Measurements from ENCODE around the gene ACSL1. TPM values are rescaled to one million over a fixed set of nuclear protein-coding genes. Genes with fewer than 3 reads are reported as not detected.

The ACSL1 gene
- total and polyA plus RNA-seq, 12 donors, result 127 to 526 (median 239) TPM

DNA sequence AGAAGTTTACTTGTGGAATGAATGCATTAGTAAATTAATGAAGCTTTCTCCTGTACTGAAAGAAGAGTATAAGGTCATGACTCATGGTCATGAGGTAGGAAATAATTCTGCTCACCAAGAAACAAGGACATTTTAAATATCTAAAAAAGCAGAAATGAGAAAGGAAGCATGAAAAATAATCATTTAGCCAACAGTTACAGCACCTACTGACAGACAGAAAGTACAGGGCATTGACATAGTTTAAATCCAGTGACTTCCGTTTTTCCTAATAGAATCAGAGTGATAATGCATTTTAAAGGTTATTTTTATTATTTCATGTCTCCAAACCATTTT lies 30.5 kb upstream of the ACSL1 start:
- Histone ChIP-seq H3K4me3 (no peak overlapping the region), H3K9me3 (no peaks in the 10 kb centered on the region), H3K27ac (peak overlapping the region in 1 of 10 donors; percentile 73), H3K36me3 (no peaks in the 10 kb centered on the region), H3K4me1 (peaks cover 0 to 81% (median 0%) of the 10 kb centered on the region in 9 donors), H3K27me3 (no peaks in the 10 kb centered on the region)
- ATAC-seq (peak in 3 of 8 donors; percentile 25 to 48 (median 27)), DNase-seq (no peak)
- WGBS, 2 donors, result 58 to 83% methylated on average over 1 of the region's 1 CpG
- TF ChIP-seq, protein P1, sequence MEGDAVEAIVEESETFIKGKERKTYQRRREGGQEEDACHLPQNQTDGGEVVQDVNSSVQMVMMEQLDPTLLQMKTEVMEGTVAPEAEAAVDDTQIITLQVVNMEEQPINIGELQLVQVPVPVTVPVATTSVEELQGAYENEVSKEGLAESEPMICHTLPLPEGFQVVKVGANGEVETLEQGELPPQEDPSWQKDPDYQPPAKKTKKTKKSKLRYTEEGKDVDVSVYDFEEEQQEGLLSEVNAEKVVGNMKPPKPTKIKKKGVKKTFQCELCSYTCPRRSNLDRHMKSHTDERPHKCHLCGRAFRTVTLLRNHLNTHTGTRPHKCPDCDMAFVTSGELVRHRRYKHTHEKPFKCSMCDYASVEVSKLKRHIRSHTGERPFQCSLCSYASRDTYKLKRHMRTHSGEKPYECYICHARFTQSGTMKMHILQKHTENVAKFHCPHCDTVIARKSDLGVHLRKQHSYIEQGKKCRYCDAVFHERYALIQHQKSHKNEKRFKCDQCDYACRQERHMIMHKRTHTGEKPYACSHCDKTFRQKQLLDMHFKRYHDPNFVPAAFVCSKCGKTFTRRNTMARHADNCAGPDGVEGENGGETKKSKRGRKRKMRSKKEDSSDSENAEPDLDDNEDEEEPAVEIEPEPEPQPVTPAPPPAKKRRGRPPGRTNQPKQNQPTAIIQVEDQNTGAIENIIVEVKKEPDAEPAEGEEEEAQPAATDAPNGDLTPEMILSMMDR (IDR thresholded peaks at IDR 0.05), result no peak
- intact Hi-C loops (cut with DNase I), result no loop called here

DNA sequence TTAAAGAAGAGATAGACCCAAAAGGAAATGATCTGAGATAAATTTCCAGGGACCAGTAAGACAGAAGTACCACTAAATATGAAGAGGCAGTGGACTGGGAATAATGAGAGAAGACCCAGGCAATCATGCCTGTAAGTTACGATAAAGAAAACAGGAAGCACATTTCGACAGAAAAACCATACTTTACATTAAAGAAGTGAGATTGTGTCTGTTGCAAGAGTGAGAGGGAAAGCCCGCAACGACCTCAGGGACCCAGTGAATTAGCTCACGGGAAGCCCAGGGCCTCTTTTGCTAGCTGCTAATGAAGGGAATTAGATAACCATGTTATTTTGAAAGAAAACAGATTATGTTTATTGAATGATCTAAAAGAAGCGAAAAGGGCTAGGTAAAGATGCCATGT lies 28.9 kb upstream of the ACSL1 start:
- Histone ChIP-seq H3K27ac (peak overlapping the region in 2 of 10 donors; percentile 58 to 73), H3K9me3 (no peaks in the 10 kb centered on the region), H3K4me1 (peaks cover 0 to 81% (median 0%) of the 10 kb centered on the region in 9 donors), H3K27me3 (no peaks in the 10 kb centered on the region), H3K36me3 (no peaks in the 10 kb centered on the region), H3K4me3 (no peak overlapping the region)
- DNase-seq (no peak), ATAC-seq (peak in 3 of 8 donors; percentile 20 to 38 (median 29))
- TF ChIP-seq, protein P1 (IDR thresholded peaks at IDR 0.05), result no peak
- WGBS, 2 donors, result 50 to 54% methylated on average over 6 of the region's 6 CpGs
- intact Hi-C loops (cut with DNase I), result no loop called here

DNA sequence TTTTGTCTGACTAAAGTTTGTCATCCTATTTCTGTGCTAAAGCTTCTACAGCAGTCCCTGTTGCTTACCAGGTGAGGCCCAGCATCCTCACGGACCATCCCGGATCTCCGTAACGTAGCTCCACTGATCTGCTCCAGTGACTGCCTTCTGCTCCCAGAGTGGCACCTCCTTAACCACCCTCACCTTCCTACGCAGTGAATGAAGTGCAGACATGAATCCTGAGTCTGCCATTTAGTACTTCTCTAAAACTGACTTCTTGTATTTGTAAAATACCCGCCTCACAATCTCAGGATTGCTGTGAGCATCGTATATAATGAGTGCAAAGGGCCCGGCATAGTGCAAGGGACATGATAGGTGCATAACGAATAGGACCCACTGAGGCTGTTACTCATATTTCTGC lies 27.7 kb upstream of the ACSL1 start:
- DNase-seq (no peak), ATAC-seq (no peak)
- WGBS, 2 donors, result 95% methylated on average over 9 of the region's 9 CpGs
- H3K27ac ChIP-seq, result peak overlapping the region in 1 of 10 donors; percentile 73
- intact Hi-C loops (cut with DNase I), result no loop called here
- H3K4me3 ChIP-seq, result no peak overlapping the region
- TF ChIP-seq, protein P1 (IDR thresholded peaks at IDR 0.05), result no peak
- peaks cover 0 to 74% (median 0%) of the 10 kb centered on the region in 9 donors for H3K4me1 ChIP-seq
- no peaks in the 10 kb centered on the region for H3K9me3 ChIP-seq
- H3K36me3 ChIP-seq, result no peaks in the 10 kb centered on the region
- H3K27me3 ChIP-seq, result peaks cover 0 to 2% (median 0%) of the 10 kb centered on the region in 7 donors

DNA sequence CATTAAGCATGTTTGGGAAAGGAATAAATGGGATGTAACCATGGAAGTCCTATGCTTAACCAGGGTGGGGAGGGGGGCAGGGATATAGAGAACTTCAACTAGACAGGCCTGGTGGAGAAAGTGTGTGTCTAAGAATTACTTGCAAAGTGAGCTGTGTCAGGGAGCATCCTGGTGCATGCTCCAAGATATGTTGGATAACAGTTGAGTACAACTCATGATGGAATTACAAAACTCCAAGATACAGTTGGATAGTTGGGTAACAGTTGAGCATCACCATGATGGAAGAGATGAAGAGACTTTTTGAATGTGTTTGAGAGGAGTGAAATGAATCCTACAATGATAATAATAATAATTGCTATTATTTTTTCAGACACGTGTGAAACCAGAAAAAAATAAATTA lies 26.1 kb upstream of the ACSL1 start:
- 3 to 47% methylated on average over 1 of the region's 1 CpG for WGBS, 2 donors
- Histone ChIP-seq H3K4me3 (no peak overlapping the region), H3K4me1 (peaks cover 0 to 70% (median 0%) of the 10 kb centered on the region in 9 donors), H3K36me3 (no peaks in the 10 kb centered on the region), H3K27me3 (peaks cover 0 to 8% (median 0%) of the 10 kb centered on the region in 7 donors), H3K9me3 (no peaks in the 10 kb centered on the region), H3K27ac (peak overlapping the region in 1 of 10 donors; percentile 73)
- intact Hi-C loops (cut with DNase I), result no loop called here
- DNase-seq (no peak), ATAC-seq (no peak)
- TF ChIP-seq, protein P1 (IDR thresholded peaks at IDR 0.05), result no peak

Measured in heart right ventricle (tissue), 16 donors.